Vagina (tissue), 2 donors: ENCODE measurements around the gene C10orf105.

ENCODE experiments used
- POLR2A ChIP-seq, 2 donors: fragments of 450-650 bp; IDR thresholded peaks; one replicate each; pipeline ENCODE4 v1.6.1; 2017; ENCODE audit warnings: antibody characterized with exemption in 2 of 2, mild to moderate bottlenecking in 2 of 2, moderate library complexity in 2 of 2
- TF ChIP-seq, protein P1 (sequence below), 3 experiments: fragments of 450-650 bp in 2 of 3; fragments of 200-600 bp in 1 of 3; sonication (generic) in 1 of 3; IDR thresholded peaks; one replicate each; pipeline ENCODE4 v1.5.1; 2017 to 2019; ENCODE audit warnings: antibody characterized with exemption in 3 of 3, mild to moderate bottlenecking in 2 of 3, moderate library complexity in 2 of 3

DNA sequence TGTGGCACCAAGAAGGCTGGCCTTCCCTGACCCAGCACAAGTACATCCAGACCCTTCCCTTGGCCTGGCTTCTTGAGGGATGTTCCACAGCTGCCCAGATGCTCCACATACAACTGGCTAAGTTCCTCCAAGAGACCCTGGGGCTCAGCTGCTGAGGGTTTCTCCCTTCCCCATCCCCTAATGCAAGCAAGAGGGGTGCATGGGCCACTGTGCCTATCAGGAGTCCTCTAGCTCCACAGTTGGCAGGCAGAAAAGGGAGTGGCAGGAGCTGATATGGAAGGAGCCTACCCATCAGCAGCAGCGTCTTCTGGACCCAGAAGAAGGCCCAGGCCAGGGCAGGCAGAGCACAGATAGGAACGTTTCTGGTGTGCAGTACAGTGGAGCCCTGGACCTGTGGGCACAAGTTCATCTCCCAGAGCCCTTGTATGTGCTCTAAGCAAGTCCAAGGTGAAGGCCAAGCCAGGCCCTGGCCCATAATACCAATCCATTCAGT, 27.5 kb upstream of the C10orf105 start:
- TF ChIP-seq, protein P1, sequence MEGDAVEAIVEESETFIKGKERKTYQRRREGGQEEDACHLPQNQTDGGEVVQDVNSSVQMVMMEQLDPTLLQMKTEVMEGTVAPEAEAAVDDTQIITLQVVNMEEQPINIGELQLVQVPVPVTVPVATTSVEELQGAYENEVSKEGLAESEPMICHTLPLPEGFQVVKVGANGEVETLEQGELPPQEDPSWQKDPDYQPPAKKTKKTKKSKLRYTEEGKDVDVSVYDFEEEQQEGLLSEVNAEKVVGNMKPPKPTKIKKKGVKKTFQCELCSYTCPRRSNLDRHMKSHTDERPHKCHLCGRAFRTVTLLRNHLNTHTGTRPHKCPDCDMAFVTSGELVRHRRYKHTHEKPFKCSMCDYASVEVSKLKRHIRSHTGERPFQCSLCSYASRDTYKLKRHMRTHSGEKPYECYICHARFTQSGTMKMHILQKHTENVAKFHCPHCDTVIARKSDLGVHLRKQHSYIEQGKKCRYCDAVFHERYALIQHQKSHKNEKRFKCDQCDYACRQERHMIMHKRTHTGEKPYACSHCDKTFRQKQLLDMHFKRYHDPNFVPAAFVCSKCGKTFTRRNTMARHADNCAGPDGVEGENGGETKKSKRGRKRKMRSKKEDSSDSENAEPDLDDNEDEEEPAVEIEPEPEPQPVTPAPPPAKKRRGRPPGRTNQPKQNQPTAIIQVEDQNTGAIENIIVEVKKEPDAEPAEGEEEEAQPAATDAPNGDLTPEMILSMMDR (IDR thresholded peaks at IDR 0.05): no peak
- TF ChIP-seq POLR2A (IDR thresholded peaks at IDR 0.05): no peak
